HG03095 (cell line): ENCODE results near the gene FOXJ3.

Experiments used
- ATAC-seq: cut with Tn5 transposase; IDR thresholded peaks from one replicate; pipeline ENCODE4 v1.9.1; 2021; ENCODE audit warnings: moderate library complexity; ENCODE audit not compliant: unreplicated experiment

Gene FOXJ3

GRCh38 chr1:42195841-42196240, 139.2 kb downstream of the FOXJ3 start:
- ATAC-seq = no peak

GRCh38 chr1:42192106-42192505, 142.9 kb downstream of the FOXJ3 start:
- no peak for ATAC-seq

GRCh38 chr1:42191319-42191718, 143.7 kb downstream of the FOXJ3 start:
- no peak for ATAC-seq

- ATAC-seq = no peak
Observed at GRCh38 chr1:42189931-42190853, 144.8 kb downstream of the FOXJ3 start.

GRCh38 chr1:42186152-42186551, 148.9 kb downstream of the FOXJ3 start:
- ATAC-seq = no peak

- no peak for ATAC-seq
Observed at GRCh38 chr1:42184616-42185015, 150.4 kb downstream of the FOXJ3 start.

- no peak for ATAC-seq
Observed at GRCh38 chr1:42183957-42184268, 151.1 kb downstream of the FOXJ3 start.

GRCh38 chr1:42183210-42183956, 151.7 kb downstream of the FOXJ3 start:
- no peak for ATAC-seq

GRCh38 chr1:42181687-42182086, 153.3 kb downstream of the FOXJ3 start:
- ATAC-seq = no peak

GRCh38 chr1:42179900-42180329, 155.1 kb downstream of the FOXJ3 start:
- no peak for ATAC-seq

GRCh38 chr1:42179275-42179674, 155.8 kb downstream of the FOXJ3 start:
- ATAC-seq = no peak

- ATAC-seq = no peak
Observed at GRCh38 chr1:42178249-42178648, 156.8 kb downstream of the FOXJ3 start.

- ATAC-seq = no peak
Observed at GRCh38 chr1:42177541-42177981, 157.5 kb downstream of the FOXJ3 start.

- no peak for ATAC-seq
Observed at GRCh38 chr1:42176902-42177519, 158.0 kb downstream of the FOXJ3 start.

- no peak for ATAC-seq
Observed at GRCh38 chr1:42175314-42176054, 159.6 kb downstream of the FOXJ3 start.

GRCh38 chr1:42173961-42174735, 160.9 kb downstream of the FOXJ3 start:
- ATAC-seq = no peak

GRCh38 chr1:42173155-42173933, 161.7 kb downstream of the FOXJ3 start:
- ATAC-seq = no peak

- ATAC-seq = no peak
Observed at GRCh38 chr1:42172381-42173133, 162.5 kb downstream of the FOXJ3 start.
